ENCODE results near the gene CHP1.
"Not testable (repeated sequence)": the region's sequence is repeated elsewhere in the genome, so short reads cannot be mapped to it uniquely, and the experiment has no call there.

The CHP1 gene

GRCh38 chr15:41292521-41292920, 61.5 kb downstream of the CHP1 start:
- DNase-seq (ENCODE audit: low read depth), result no peak

- DNase-seq (ENCODE audit: low read depth), result not testable (repeated sequence)
Observed at GRCh38 chr15:41301139-41301538, 70.1 kb downstream of the CHP1 start.

GRCh38 chr15:41301587-41301986, 70.5 kb downstream of the CHP1 start:
- no peak for DNase-seq (ENCODE audit: low read depth)

- DNase-seq (ENCODE audit: low read depth), result no peak
Observed at GRCh38 chr15:41304149-41304770, 73.2 kb downstream of the CHP1 start.

- no peak for DNase-seq (ENCODE audit: low read depth)
Observed at GRCh38 chr15:41307679-41308078, 76.6 kb downstream of the CHP1 start.

GRCh38 chr15:41309226-41309905, 78.3 kb downstream of the CHP1 start:
- no peak for DNase-seq (ENCODE audit: low read depth)

GRCh38 chr15:41320805-41321330, 89.8 kb downstream of the CHP1 start:
- DNase-seq (ENCODE audit: low read depth), result not testable (repeated sequence)

- no peak for DNase-seq (ENCODE audit: low read depth)
Observed at GRCh38 chr15:41323611-41324010, 92.5 kb downstream of the CHP1 start.

GRCh38 chr15:41331281-41331680, 100.2 kb downstream of the CHP1 start:
- no peak for DNase-seq (ENCODE audit: low read depth)

Measured in stimulated activated CD8-positive, alpha-beta memory T cell treated with anti-CD3 and anti-CD28 coated beads, Interleukin-12 subunit alpha, Interleukin-12 subunit beta, amount 100 ng/mL, for 1 hour (primary cell).